ENCODE results near the gene SYNDIG1.
"Not testable (repeated sequence)": the region's sequence is repeated elsewhere in the genome, so short reads cannot be mapped to it uniquely, and the experiment has no call there.

Gene SYNDIG1

DNA sequence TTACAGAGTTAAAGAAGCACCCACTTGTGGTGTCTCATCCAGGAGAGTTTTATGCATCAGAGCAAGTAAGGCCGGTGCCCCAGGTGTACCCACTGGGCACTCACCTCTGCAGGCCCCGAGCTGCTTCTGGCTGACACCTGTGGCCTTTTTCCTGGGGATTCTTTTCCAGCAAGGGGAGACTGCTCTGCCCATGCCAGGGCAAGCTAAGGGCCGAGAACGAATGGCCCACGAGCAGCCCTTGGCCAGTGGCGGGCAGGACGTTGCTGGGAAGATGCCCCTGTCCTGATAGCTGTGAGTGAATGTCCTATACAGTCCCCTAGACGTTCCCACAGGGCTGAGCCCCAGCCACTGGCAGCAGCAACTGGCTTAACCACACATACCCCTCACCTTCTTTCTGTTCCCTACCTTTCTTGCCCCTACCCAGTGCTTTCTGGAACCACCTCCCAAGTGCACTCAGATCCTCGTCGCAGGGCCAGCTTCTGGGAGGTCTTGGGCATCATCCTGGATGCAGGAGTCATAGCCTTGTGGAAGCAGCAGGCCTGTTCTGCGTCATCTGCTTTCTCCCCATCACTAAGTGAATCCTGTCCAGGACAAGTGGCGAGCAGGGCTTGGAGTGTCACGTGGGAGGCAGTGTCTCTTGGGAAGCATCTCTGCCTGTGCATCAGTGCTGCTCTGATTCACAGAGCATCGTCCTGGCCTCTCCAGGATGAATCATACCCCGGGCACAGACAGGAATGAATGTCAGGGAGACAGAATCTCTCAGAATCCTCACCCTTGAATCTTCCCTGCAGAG lies 32.5 kb downstream of the SYNDIG1 start:
- Histone ChIP-seq H3K9ac (ENCODE audit: low read length) (no peak overlapping the region), H3K4me1 (ENCODE audit: control insufficient read depth, insufficient read depth, low read length) (no peaks in the 10 kb centered on the region), H3K4me3 (ENCODE audit: low read length) (no peak overlapping the region), H3K9me3 (ENCODE audit: control insufficient read depth, low read length) (no peaks in the 10 kb centered on the region), H3K36me3 (ENCODE audit: control insufficient read depth, insufficient read depth, low read length) (no peaks in the 10 kb centered on the region), H3K27me3 (ENCODE audit: control insufficient read depth, insufficient read depth, low read length) (no peaks in the 10 kb centered on the region)

DNA sequence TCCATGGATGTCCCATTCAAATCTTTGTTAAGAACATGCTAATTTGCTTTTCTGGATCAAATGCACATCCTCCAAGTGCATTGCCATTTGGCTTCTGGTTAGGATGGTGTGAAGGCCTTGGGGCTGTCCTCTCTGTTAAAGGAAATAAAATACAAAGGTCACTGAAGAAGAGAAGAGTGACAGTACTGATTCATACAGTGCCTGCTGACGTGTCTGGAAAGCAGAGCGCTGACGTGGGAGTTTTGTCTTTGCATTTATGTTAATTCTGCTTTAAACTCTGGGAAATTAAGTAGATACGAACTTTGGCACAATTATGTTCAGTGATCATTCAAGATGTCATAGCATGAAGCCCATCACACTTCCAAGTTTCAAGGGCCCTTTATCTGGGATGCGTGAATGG lies 33.2 kb downstream of the SYNDIG1 start:
- no peaks in the 10 kb centered on the region for H3K27me3 ChIP-seq (ENCODE audit: control insufficient read depth, insufficient read depth, low read length)
- H3K9me3 ChIP-seq (ENCODE audit: control insufficient read depth, low read length), result no peaks in the 10 kb centered on the region
- no peak overlapping the region for H3K4me3 ChIP-seq (ENCODE audit: low read length)
- no peaks in the 10 kb centered on the region for H3K4me1 ChIP-seq (ENCODE audit: control insufficient read depth, insufficient read depth, low read length)
- H3K36me3 ChIP-seq (ENCODE audit: control insufficient read depth, insufficient read depth, low read length), result no peaks in the 10 kb centered on the region
- no peak overlapping the region for H3K9ac ChIP-seq (ENCODE audit: low read length)

GRCh38 chr20:24503352-24503931 lies 34.0 kb downstream of the SYNDIG1 start:
- Histone ChIP-seq H3K9me3 (ENCODE audit: control insufficient read depth, low read length) (no peaks in the 10 kb centered on the region), H3K4me1 (ENCODE audit: control insufficient read depth, insufficient read depth, low read length) (no peaks in the 10 kb centered on the region), H3K4me3 (ENCODE audit: low read length) (no peak overlapping the region), H3K36me3 (ENCODE audit: control insufficient read depth, insufficient read depth, low read length) (no peaks in the 10 kb centered on the region), H3K27me3 (ENCODE audit: control insufficient read depth, insufficient read depth, low read length) (no peaks in the 10 kb centered on the region), H3K9ac (ENCODE audit: low read length) (no peak overlapping the region)

- H3K36me3 ChIP-seq (ENCODE audit: control insufficient read depth, insufficient read depth, low read length), result no peaks in the 10 kb centered on the region
- H3K9me3 ChIP-seq (ENCODE audit: control insufficient read depth, low read length), result no peaks in the 10 kb centered on the region
- no peaks in the 10 kb centered on the region for H3K4me1 ChIP-seq (ENCODE audit: control insufficient read depth, insufficient read depth, low read length)
- no peak overlapping the region for H3K4me3 ChIP-seq (ENCODE audit: low read length)
- no peaks in the 10 kb centered on the region for H3K27me3 ChIP-seq (ENCODE audit: control insufficient read depth, insufficient read depth, low read length)
- H3K9ac ChIP-seq (ENCODE audit: low read length), result no peak overlapping the region
Measured at GRCh38 chr20:24504331-24505285, 35.2 kb downstream of the SYNDIG1 start.

DNA sequence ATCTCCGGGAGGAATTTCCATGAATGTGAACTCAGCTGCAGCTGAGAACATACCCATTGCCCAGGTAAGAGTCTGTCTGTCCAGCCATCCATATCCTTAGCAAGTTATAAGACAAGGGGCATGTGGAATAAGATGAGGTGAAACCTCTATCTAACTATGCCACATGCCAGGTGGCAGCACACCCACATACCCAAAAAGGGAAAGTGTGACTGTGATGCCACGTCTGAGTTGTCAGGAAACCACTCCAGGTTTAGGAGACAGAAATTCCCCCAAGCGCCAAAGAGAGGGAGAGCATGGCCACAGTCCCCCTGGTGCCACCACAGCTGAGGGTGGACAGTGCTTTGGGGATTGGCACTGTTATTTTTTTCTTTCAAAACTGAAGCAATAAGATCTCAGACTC lies 36.7 kb downstream of the SYNDIG1 start:
- H3K9me3 ChIP-seq (ENCODE audit: control insufficient read depth, low read length), result no peaks in the 10 kb centered on the region
- H3K36me3 ChIP-seq (ENCODE audit: control insufficient read depth, insufficient read depth, low read length), result no peaks in the 10 kb centered on the region
- no peak overlapping the region for H3K4me3 ChIP-seq (ENCODE audit: low read length)
- H3K27me3 ChIP-seq (ENCODE audit: control insufficient read depth, insufficient read depth, low read length), result no peaks in the 10 kb centered on the region
- no peak overlapping the region for H3K9ac ChIP-seq (ENCODE audit: low read length)
- H3K4me1 ChIP-seq (ENCODE audit: control insufficient read depth, insufficient read depth, low read length), result no peaks in the 10 kb centered on the region

- H3K27me3 ChIP-seq (ENCODE audit: control insufficient read depth, insufficient read depth, low read length), result no peaks in the 10 kb centered on the region
- H3K9ac ChIP-seq (ENCODE audit: low read length), result no peak overlapping the region
- H3K4me1 ChIP-seq (ENCODE audit: control insufficient read depth, insufficient read depth, low read length), result no peaks in the 10 kb centered on the region
- no peaks in the 10 kb centered on the region for H3K9me3 ChIP-seq (ENCODE audit: control insufficient read depth, low read length)
- no peaks in the 10 kb centered on the region for H3K36me3 ChIP-seq (ENCODE audit: control insufficient read depth, insufficient read depth, low read length)
- H3K4me3 ChIP-seq (ENCODE audit: low read length), result no peak overlapping the region
Measured at GRCh38 chr20:24506696-24507095, 37.3 kb downstream of the SYNDIG1 start.

- Histone ChIP-seq H3K4me3 (ENCODE audit: low read length) (no peak overlapping the region), H3K27me3 (ENCODE audit: control insufficient read depth, insufficient read depth, low read length) (no peaks in the 10 kb centered on the region), H3K36me3 (ENCODE audit: control insufficient read depth, insufficient read depth, low read length) (no peaks in the 10 kb centered on the region), H3K9me3 (ENCODE audit: control insufficient read depth, low read length) (no peaks in the 10 kb centered on the region), H3K9ac (ENCODE audit: low read length) (no peak overlapping the region), H3K4me1 (ENCODE audit: control insufficient read depth, insufficient read depth, low read length) (no peaks in the 10 kb centered on the region)
Measured at GRCh38 chr20:24507182-24507853, 37.9 kb downstream of the SYNDIG1 start.

DNA sequence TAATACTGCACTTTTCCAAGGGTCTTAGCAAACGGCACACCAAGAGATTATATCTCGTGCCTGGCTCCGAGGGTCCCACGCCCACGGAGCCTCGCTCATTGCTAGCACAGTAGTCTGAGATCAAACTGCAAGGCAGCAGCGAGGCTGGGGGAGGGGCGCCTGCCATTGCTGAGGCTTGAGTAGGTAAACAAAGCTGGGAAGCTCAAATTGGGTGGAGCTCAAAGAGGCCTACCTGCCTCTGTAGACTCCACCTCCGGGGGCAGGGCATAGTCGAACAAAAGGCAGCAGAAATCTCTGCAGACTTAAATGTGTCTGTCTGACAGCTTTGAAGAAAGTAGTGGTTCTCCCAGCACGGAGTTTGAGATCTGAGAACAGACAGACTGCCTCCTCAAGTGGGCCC lies 43.0 kb downstream of the SYNDIG1 start:
- H3K27me3 ChIP-seq (ENCODE audit: control insufficient read depth, insufficient read depth, low read length); H3K4me1 ChIP-seq (ENCODE audit: control insufficient read depth, insufficient read depth, low read length); H3K9me3 ChIP-seq (ENCODE audit: control insufficient read depth, low read length); H3K36me3 ChIP-seq (ENCODE audit: control insufficient read depth, insufficient read depth, low read length); H3K4me3 ChIP-seq (ENCODE audit: low read length); H3K9ac ChIP-seq (ENCODE audit: low read length): not testable (repeated sequence)

DNA sequence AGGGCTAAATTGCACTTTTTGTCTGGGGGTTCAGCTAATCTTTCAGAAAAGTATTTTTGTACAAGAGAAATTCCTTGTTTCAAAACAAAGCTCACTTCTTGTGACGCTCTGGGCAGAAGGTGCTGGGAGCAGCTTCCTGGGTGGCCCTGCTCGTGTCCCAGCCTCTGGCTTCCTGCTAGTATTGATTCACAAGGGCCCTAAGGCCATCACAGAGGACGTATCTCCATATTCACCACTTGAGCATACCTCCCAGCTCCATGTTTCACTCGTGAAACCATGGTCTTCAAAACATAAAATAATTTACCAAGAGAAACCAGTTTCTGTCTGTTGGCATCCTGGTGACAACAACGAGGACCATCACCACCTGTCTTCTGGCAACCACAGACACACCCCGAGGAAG lies 49.1 kb downstream of the SYNDIG1 start:
- no peak overlapping the region for H3K9ac ChIP-seq (ENCODE audit: low read length)
- H3K27me3 ChIP-seq (ENCODE audit: control insufficient read depth, insufficient read depth, low read length), result no peaks in the 10 kb centered on the region
- no peaks in the 10 kb centered on the region for H3K9me3 ChIP-seq (ENCODE audit: control insufficient read depth, low read length)
- H3K4me1 ChIP-seq (ENCODE audit: control insufficient read depth, insufficient read depth, low read length), result no peaks in the 10 kb centered on the region
- H3K4me3 ChIP-seq (ENCODE audit: low read length), result no peak overlapping the region
- no peaks in the 10 kb centered on the region for H3K36me3 ChIP-seq (ENCODE audit: control insufficient read depth, insufficient read depth, low read length)

DNA sequence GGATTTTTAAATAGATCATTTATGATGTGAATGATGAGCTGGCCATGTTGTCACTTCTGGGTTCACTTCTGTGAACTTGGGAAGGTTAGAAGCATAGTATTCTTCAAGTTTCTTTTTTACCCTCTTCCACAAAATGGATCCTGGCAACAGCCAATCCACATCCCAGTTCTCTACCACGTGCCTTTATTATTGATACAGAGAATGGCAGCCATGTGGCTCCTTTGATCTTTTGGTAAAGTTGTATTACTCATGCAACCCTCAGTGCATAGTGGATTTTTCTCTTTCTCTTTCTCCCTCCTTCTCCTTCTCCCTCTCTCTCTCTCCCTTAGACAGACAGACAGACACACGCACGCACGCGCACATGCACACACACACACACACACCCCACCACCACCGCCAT lies 50.0 kb downstream of the SYNDIG1 start:
- no peak overlapping the region for H3K4me3 ChIP-seq (ENCODE audit: low read length)
- no peaks in the 10 kb centered on the region for H3K36me3 ChIP-seq (ENCODE audit: control insufficient read depth, insufficient read depth, low read length)

DNA sequence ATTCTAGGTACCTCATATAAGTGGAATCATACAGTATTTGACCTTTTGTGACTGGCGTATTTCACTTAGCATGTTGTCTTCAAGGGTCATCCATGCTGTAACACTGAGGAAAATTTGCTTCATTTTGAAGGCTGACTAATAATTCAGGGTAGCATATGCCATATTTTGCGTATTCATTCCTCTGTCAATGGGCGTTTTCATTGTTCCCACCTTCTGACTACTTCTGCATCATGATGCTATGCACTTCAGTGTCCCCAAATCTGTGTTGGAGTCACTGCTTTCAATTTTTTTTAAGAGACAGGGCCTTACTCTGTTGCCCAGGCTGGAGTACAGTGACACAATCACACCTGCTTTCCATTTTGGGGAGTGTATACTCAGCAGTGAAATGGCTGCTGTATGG lies 51.6 kb downstream of the SYNDIG1 start:
- Histone ChIP-seq H3K27me3 (ENCODE audit: control insufficient read depth, insufficient read depth, low read length) (no peaks in the 10 kb centered on the region), H3K4me3 (ENCODE audit: low read length) (no peak overlapping the region), H3K9me3 (ENCODE audit: control insufficient read depth, low read length) (no peaks in the 10 kb centered on the region), H3K9ac (ENCODE audit: low read length) (no peak overlapping the region), H3K4me1 (ENCODE audit: control insufficient read depth, insufficient read depth, low read length) (no peaks in the 10 kb centered on the region), H3K36me3 (ENCODE audit: control insufficient read depth, insufficient read depth, low read length) (no peaks in the 10 kb centered on the region)

More for the DNA sequence above, 50.0 kb downstream of the SYNDIG1 start:
- Histone ChIP-seq H3K9me3 (ENCODE audit: control insufficient read depth, low read length) (no peaks in the 10 kb centered on the region), H3K27me3 (ENCODE audit: control insufficient read depth, insufficient read depth, low read length) (no peaks in the 10 kb centered on the region), H3K9ac (ENCODE audit: low read length) (no peak overlapping the region), H3K4me1 (ENCODE audit: control insufficient read depth, insufficient read depth, low read length) (no peaks in the 10 kb centered on the region)
